CD4-positive, alpha-beta T cell treated with Interleukin-10 for 1 hour (primary cell): Measurements from ENCODE around the gene C8A.

Source experiments
- DNase-seq: peaks from one replicate; pipeline ENCODE4 v3.0.0-alpha.2; 2020

The C8A gene

GRCh38 chr1:56897150-56898004 lies 42.8 kb downstream of the C8A start:
- DNase-seq, result no peak

- no peak for DNase-seq
Observed at GRCh38 chr1:56898005-56898373, 43.4 kb downstream of the C8A start.

GRCh38 chr1:56898879-56899278 lies 44.3 kb downstream of the C8A start:
- no peak for DNase-seq

GRCh38 chr1:56901716-56902115 lies 47.1 kb downstream of the C8A start:
- DNase-seq, result no peak

GRCh38 chr1:56903778-56904177 lies 49.2 kb downstream of the C8A start:
- DNase-seq, result no peak

GRCh38 chr1:56904663-56905397 lies 50.2 kb downstream of the C8A start:
- DNase-seq, result no peak

- DNase-seq, result no peak
Observed at GRCh38 chr1:56905667-56906066, 51.1 kb downstream of the C8A start.

- no peak for DNase-seq
Observed at GRCh38 chr1:56908619-56909221, 54.1 kb downstream of the C8A start.

GRCh38 chr1:56910441-56910985 lies 55.9 kb downstream of the C8A start:
- peak; percentile 1 for DNase-seq

GRCh38 chr1:56911098-56911938 lies 56.7 kb downstream of the C8A start:
- DNase-seq, result no peak

GRCh38 chr1:56912325-56912724 lies 57.7 kb downstream of the C8A start:
- DNase-seq, result no peak

GRCh38 chr1:56915960-56916359 lies 61.4 kb downstream of the C8A start:
- DNase-seq, result no peak

GRCh38 chr1:56916630-56917029 lies 62.0 kb downstream of the C8A start:
- no peak for DNase-seq

GRCh38 chr1:56917356-56917755 lies 62.8 kb downstream of the C8A start:
- no peak for DNase-seq

GRCh38 chr1:56920591-56921001 lies 66.0 kb downstream of the C8A start:
- DNase-seq, result no peak

- no peak for DNase-seq
Observed at GRCh38 chr1:56921479-56921878, 66.9 kb downstream of the C8A start.

- no peak for DNase-seq
Observed at GRCh38 chr1:56922070-56922469, 67.5 kb downstream of the C8A start.

- no peak for DNase-seq
Observed at GRCh38 chr1:56922507-56922906, 67.9 kb downstream of the C8A start.

- no peak for DNase-seq
Observed at GRCh38 chr1:56923201-56923600, 68.6 kb downstream of the C8A start.

- DNase-seq, result no peak
Observed at GRCh38 chr1:56924116-56924515, 69.5 kb downstream of the C8A start.

GRCh38 chr1:56925193-56925592 lies 70.6 kb downstream of the C8A start:
- DNase-seq, result no peak

- DNase-seq, result no peak
Observed at GRCh38 chr1:56927171-56927570, 72.6 kb downstream of the C8A start.

- DNase-seq, result no peak
Observed at GRCh38 chr1:56927986-56928385, 73.4 kb downstream of the C8A start.
